CD14-positive monocyte (primary cell): ENCODE results near the gene SYNE2. TPM values are rescaled to one million over a fixed set of nuclear protein-coding genes. Genes with fewer than 3 reads are reported as not detected.

Experiments used
- DNase-seq, 3 donors: peaks; one replicate each; pipeline ENCODE4 v3.0.0-alpha.2; 2011 to 2022
- H2AFZ ChIP-seq: 2 replicates; pipeline ENCODE4 v1.6.0; 2012; ENCODE audit warnings: mild to moderate bottlenecking, low read depth, low read length, inconsistent platforms; ENCODE audit not compliant: insufficient read depth, poor library complexity, severe bottlenecking
- H3K27ac ChIP-seq, 2 donors: 1 replicate in 1 of 2; 2 replicates in 1 of 2; pipeline ENCODE4 v1.5.1; 2012 to 2013; ENCODE audit warnings: low read length in 2 of 2, control low read depth in 1 of 2, inconsistent platforms in 1 of 2, low read depth in 1 of 2, mild to moderate bottlenecking in 1 of 2
- H3K27me3 ChIP-seq, 2 donors: one replicate each; pipeline versions ENCODE4 v1.6.0 to v1.6.1; 2011 to 2013; ENCODE audit warnings: low read length in 2 of 2; ENCODE audit not compliant: control insufficient read depth in 2 of 2, insufficient read depth in 2 of 2
- H3K36me3 ChIP-seq, 2 donors: replicated peaks in 1 of 2; 1 replicate in 1 of 2; 2 replicates in 1 of 2; pipeline versions ENCODE4 v1.5.1 to v1.6.1; 2012 to 2013; ENCODE audit warnings: low read length in 2 of 2, control low read depth in 1 of 2, inconsistent platforms in 1 of 2, mild to moderate bottlenecking in 1 of 2; ENCODE audit not compliant: insufficient read depth in 2 of 2, control insufficient read depth in 1 of 2
- H3K4me1 ChIP-seq, 2 donors: 1 replicate in 1 of 2; 2 replicates in 1 of 2; pipeline versions ENCODE4 v1.5.1 to v1.6.1; 2012 to 2013; ENCODE audit warnings: low read length in 2 of 2, control low read depth in 1 of 2, inconsistent platforms in 1 of 2, mild to moderate bottlenecking in 1 of 2, moderate library complexity in 1 of 2; ENCODE audit not compliant: insufficient read depth in 2 of 2, control insufficient read depth in 1 of 2
- H3K4me2 ChIP-seq: replicated peaks from 2 replicates; pipeline ENCODE3; 2012; ENCODE audit warnings: low read length, moderate library complexity, mild to moderate bottlenecking; ENCODE audit not compliant: poor library complexity, severe bottlenecking; ENCODE audit errors: extremely low read depth
- H3K4me3 ChIP-seq, 3 experiments: fragments of 200-600 bp in 1 of 3; sonication (generic) in 1 of 3; replicated peaks in 1 of 3; 1 replicate in 2 of 3; 2 replicates in 1 of 3; pipeline ENCODE4 v1.5.1; 2011 to 2013; ENCODE audit warnings: low read length in 3 of 3, mild to moderate bottlenecking in 3 of 3, control low read depth in 2 of 3, low read depth in 2 of 3, inconsistent platforms in 1 of 3, moderate library complexity in 1 of 3
- H3K79me2 ChIP-seq: 2 replicates; pipeline ENCODE4 v1.6.0; 2012; ENCODE audit warnings: mild to moderate bottlenecking, control low read depth, inconsistent platforms, low read length, moderate library complexity; ENCODE audit not compliant: insufficient read depth
- H3K9ac ChIP-seq: 2 replicates; pipeline ENCODE4 v1.6.0; 2017; ENCODE audit warnings: low read length, mild to moderate bottlenecking; ENCODE audit not compliant: insufficient read depth, poor library complexity, severe bottlenecking
- H3K9me3 ChIP-seq, 2 donors: replicated peaks in 1 of 2; 1 replicate in 1 of 2; 2 replicates in 1 of 2; pipeline versions ENCODE4 v1.5.1 to v1.6.1; 2012 to 2013; ENCODE audit warnings: low read length in 2 of 2, control low read depth in 1 of 2; ENCODE audit not compliant: control insufficient read depth in 1 of 2, insufficient read depth in 1 of 2
- H4K20me1 ChIP-seq: 2 replicates; pipeline ENCODE4 v1.6.0; 2012; ENCODE audit warnings: mild to moderate bottlenecking, low read length, control low read depth, moderate library complexity; ENCODE audit not compliant: insufficient read depth
- H3K27ac Mint-ChIP-seq, 7 donors: one replicate each; pipeline ENCODE4 v1.8.0; 2020; ENCODE audit warnings: mild to moderate bottlenecking in 7 of 7, mixed read lengths in 7 of 7, moderate library complexity in 6 of 7, inconsistent platforms in 2 of 7
- H3K27me3 Mint-ChIP-seq, 3 donors: one replicate each; pipeline ENCODE4 v1.8.0; 2021 to 2022; ENCODE audit warnings: low read depth in 3 of 3, mild to moderate bottlenecking in 3 of 3, mixed read lengths in 3 of 3, moderate library complexity in 3 of 3, inconsistent platforms in 1 of 3
- H3K36me3 Mint-ChIP-seq, 2 donors: one replicate each; pipeline ENCODE4 v1.8.0; 2020; ENCODE audit warnings: mixed read lengths in 2 of 2, inconsistent platforms in 1 of 2, mild to moderate bottlenecking in 1 of 2
- H3K4me1 Mint-ChIP-seq: one replicate; pipeline ENCODE4 v1.8.0; 2020; ENCODE audit warnings: mild to moderate bottlenecking, mixed read lengths
- H3K4me3 Mint-ChIP-seq, 2 donors: one replicate each; pipeline ENCODE4 v1.8.0; 2020; ENCODE audit warnings: mild to moderate bottlenecking in 2 of 2, mixed read lengths in 2 of 2, moderate library complexity in 1 of 2
- H3K9me3 Mint-ChIP-seq, 7 donors: one replicate each; pipeline ENCODE4 v1.8.0; 2020 to 2022; ENCODE audit warnings: mixed read lengths in 7 of 7, mild to moderate bottlenecking in 6 of 7, moderate library complexity in 6 of 7, inconsistent platforms in 2 of 7
- WGBS: methylation state at CpG from one replicate; pipeline ENCODE4 v1.1.5; 2013; ENCODE audit warnings: missing lambda C conversion rate; ENCODE audit not compliant: insufficient coverage; 5-methylcytosine and 5-hydroxymethylcytosine counted together
- intact Hi-C, 2 donors: fragments of 100-400 bp; cut with micrococcal nuclease; formaldehyde crosslinking; loops; one replicate each; pipeline versions ENCODE4 v1.15.0 to v1.15.1; 2023
- polyA plus RNA-seq, 3 donors: library from polyadenylated mRNA; depleted of rRNA in 1 of 3; unstranded in 2 of 3; stranded (reverse) in 1 of 3; fragments of 300-500 nt in 2 of 3; fragments of >200 nt in 1 of 3; fragmentation: Illumina TruSeq in 2 of 3; gene quantifications; 1 replicate in 2 of 3; 2 replicates in 1 of 3; pipeline ENCODE4 v1.2.3, GENCODE V29; 2012 to 2021
- TF ChIP-seq, protein P1 (sequence below): fragments of 200-600 bp; IDR thresholded peaks from one replicate; pipeline ENCODE4 v1.8.0; 2022; ENCODE audit warnings: antibody characterized with exemption, mild to moderate bottlenecking

SYNE2 gene
- polyA plus RNA-seq, 3 donors = 0.06 to 0.46 (median 0.44) TPM

DNA sequence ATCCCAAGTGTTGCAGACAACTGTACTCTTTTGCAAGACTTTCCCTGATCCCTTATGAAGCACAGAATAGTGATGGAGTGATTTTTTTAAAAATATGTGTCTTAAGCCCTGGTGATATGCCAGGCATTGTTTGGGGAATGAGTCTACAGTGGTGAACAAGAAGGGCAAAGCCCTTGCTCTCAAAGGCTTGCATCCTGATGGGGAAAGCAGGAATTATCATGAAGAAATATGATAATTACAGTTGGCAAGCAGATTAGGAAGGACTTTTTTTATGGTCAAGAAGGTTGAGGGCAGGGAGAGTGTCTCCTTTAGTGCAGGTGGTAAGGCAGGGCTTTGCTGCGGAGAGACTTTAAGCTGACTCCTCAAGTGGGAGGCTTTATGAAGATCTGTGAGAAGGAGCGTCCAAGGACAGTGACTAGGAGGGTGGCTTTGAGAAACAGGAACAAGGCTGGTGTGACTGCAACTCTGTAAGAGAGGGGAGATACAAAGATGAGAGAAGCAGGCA lies 100.2 kb downstream of the SYNE2 start:
- Histone ChIP-seq H2AFZ (no peak overlapping the region), H3K79me2 (no peaks in the 10 kb centered on the region), H3K27me3 (peaks cover 0 to 3% of the 10 kb centered on the region in 2 donors), H3K9me3 (no peaks in the 10 kb centered on the region), H3K27ac (no peak overlapping the region), H4K20me1 (no peaks in the 10 kb centered on the region), H3K4me3 (no peak overlapping the region), H3K4me1 (no peaks in the 10 kb centered on the region), H3K9ac (no peak overlapping the region), H3K36me3 (no peaks in the 10 kb centered on the region), H3K4me2 (no peak overlapping the region)
- H3K4me1 Mint-ChIP-seq = no peaks in the 10 kb centered on the region
- no peaks in the 10 kb centered on the region for H3K9me3 Mint-ChIP-seq
- H3K4me3 Mint-ChIP-seq = no peak overlapping the region
- no peak for DNase-seq
- no peak overlapping the region for H3K27ac Mint-ChIP-seq
- TF ChIP-seq, protein P1, sequence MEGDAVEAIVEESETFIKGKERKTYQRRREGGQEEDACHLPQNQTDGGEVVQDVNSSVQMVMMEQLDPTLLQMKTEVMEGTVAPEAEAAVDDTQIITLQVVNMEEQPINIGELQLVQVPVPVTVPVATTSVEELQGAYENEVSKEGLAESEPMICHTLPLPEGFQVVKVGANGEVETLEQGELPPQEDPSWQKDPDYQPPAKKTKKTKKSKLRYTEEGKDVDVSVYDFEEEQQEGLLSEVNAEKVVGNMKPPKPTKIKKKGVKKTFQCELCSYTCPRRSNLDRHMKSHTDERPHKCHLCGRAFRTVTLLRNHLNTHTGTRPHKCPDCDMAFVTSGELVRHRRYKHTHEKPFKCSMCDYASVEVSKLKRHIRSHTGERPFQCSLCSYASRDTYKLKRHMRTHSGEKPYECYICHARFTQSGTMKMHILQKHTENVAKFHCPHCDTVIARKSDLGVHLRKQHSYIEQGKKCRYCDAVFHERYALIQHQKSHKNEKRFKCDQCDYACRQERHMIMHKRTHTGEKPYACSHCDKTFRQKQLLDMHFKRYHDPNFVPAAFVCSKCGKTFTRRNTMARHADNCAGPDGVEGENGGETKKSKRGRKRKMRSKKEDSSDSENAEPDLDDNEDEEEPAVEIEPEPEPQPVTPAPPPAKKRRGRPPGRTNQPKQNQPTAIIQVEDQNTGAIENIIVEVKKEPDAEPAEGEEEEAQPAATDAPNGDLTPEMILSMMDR = no peak
- WGBS = 88% methylated on average over 2 of the region's 2 CpGs
- peaks cover 4 to 8% (median 6%) of the 10 kb centered on the region in 3 donors for H3K27me3 Mint-ChIP-seq
- intact Hi-C loops = no loop called here
- no peaks in the 10 kb centered on the region for H3K36me3 Mint-ChIP-seq

DNA sequence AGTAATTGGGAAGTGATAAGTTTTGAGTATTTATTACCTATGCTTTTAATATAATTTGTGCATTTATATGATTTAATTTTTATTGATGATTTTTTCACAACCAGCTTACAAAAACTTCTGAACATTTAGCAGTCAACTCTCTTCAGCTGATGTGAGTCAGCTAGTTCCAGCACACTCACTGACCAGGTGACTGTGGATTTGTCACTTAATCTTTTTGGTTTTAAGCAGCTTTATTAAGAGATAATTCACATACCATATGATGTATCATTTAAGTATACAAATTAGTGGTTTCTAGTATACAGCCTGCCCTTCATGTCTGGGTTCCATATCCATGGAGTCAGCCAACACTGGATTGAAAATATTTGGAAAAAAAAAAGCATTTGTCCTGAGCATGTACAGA lies 103.5 kb downstream of the SYNE2 start:
- Histone ChIP-seq H3K9me3 (no peaks in the 10 kb centered on the region), H3K9ac (no peak overlapping the region), H3K27me3 (peaks cover 3 to 8% of the 10 kb centered on the region in 2 donors), H3K4me3 (no peak overlapping the region), H3K4me2 (no peak overlapping the region), H4K20me1 (no peaks in the 10 kb centered on the region), H2AFZ (no peak overlapping the region), H3K4me1 (no peaks in the 10 kb centered on the region), H3K79me2 (no peaks in the 10 kb centered on the region), H3K36me3 (no peaks in the 10 kb centered on the region), H3K27ac (no peak overlapping the region)
- H3K9me3 Mint-ChIP-seq = no peaks in the 10 kb centered on the region
- H3K4me1 Mint-ChIP-seq = no peaks in the 10 kb centered on the region
- no peak overlapping the region for H3K27ac Mint-ChIP-seq
- no peak overlapping the region for H3K4me3 Mint-ChIP-seq
- intact Hi-C loops = no loop called here
- H3K36me3 Mint-ChIP-seq = no peaks in the 10 kb centered on the region
- H3K27me3 Mint-ChIP-seq = peaks cover 3 to 13% (median 7%) of the 10 kb centered on the region in 3 donors
- DNase-seq = no peak
- TF ChIP-seq, protein P1 = no peak
